ENCODE results near the gene CBR1.

DNA sequence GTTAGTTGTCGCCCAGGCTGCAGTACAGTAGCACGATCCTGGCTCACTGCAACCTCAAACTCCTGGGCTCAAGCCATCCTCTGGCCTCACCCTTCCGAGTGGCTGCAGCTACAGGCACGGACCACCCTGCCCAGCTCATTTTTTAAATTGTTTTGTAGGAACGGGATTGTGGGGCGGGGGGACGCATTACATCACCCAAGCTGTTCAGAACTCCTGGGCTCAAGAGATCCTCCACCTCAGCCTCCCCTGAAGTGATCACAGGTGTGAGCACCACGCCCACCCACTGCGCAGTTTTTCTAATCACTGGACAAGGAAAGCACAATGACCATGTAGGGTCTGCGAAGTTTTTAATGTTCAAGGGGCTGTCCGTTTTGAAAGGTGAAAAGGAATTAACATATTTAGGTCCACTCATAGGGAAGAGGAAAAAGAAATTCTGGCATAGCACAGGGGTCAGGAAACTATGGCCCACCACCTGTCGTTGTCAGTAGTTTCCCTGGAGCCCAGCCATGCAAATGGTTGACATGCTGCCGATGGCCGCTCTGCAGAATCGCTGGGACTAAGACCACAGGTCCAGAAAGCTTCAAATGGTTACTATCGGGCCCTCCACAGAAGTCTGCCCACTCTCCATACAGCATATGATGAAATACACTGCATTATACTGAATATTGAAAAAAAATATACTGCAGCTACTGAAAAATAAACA lies 35.5 kb upstream of the CBR1 start:
- TF ChIP-seq EZH2phosphoT487 (IDR thresholded peaks at IDR 0.05; ENCODE audit: borderline replicate concordance, low read length), result no peak
- TF ChIP-seq, protein P1, sequence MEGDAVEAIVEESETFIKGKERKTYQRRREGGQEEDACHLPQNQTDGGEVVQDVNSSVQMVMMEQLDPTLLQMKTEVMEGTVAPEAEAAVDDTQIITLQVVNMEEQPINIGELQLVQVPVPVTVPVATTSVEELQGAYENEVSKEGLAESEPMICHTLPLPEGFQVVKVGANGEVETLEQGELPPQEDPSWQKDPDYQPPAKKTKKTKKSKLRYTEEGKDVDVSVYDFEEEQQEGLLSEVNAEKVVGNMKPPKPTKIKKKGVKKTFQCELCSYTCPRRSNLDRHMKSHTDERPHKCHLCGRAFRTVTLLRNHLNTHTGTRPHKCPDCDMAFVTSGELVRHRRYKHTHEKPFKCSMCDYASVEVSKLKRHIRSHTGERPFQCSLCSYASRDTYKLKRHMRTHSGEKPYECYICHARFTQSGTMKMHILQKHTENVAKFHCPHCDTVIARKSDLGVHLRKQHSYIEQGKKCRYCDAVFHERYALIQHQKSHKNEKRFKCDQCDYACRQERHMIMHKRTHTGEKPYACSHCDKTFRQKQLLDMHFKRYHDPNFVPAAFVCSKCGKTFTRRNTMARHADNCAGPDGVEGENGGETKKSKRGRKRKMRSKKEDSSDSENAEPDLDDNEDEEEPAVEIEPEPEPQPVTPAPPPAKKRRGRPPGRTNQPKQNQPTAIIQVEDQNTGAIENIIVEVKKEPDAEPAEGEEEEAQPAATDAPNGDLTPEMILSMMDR (IDR thresholded peaks at IDR 0.05; ENCODE audit: low read depth, low read length, poor library complexity, severe bottlenecking), result no peak
